ENCODE results near the gene EGF. TPM values are rescaled to one million over a fixed set of nuclear protein-coding genes. Genes with fewer than 3 reads are reported as not detected.

Gene EGF
- total RNA-seq, 1 experiment from 2014 or later = not detected

DNA sequence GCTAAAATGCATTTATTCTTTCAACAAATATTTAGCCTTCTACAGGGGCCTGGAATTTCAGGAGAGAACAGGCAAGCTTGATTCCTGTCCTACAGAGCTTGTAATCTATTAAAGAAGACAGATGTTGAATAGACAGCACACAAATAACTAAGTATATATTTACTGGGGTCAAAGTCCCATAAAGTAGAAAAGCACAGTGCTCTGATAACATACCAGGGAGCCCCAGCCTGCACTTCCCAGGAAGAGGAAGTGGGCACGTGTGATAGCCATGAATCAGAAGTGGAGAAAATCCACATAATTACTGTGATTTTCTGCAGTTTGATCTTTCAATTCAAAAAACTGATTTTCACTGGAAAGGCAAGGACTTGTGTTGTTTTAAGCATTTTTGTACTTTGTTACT lies 129.1 kb downstream of the EGF start:
- H3K36me3 ChIP-seq (ENCODE audit: control insufficient read depth, insufficient read depth, low read length) = no peaks in the 10 kb centered on the region
- ATAC-seq = no peak
- in situ Hi-C loops (cut with HindIII; ENCODE audit: low pct_unique_long_range_greater_than_20kb, low sequenced_read_pairs) = no loop called here
- no peak overlapping the region for H3K4me3 ChIP-seq (ENCODE audit: low read depth in 2 of 2, low read length in 2 of 2)
- H3K27ac ChIP-seq (ENCODE audit: low read length) = no peak overlapping the region
- no peaks in the 10 kb centered on the region for H3K27me3 ChIP-seq (ENCODE audit: control insufficient read depth, insufficient read depth, low read length)
- ChIA-PET POLR2A (no interaction called here), CTCF (no interaction called here)
- H3K4me1 ChIP-seq (ENCODE audit: control insufficient read depth, insufficient read depth, low read length) = no peaks in the 10 kb centered on the region
- TF ChIP-seq CTCF (IDR thresholded peaks at IDR 0.05) (no peak), TCF7L2 (IDR thresholded peaks at IDR 0.05; ENCODE audit: low read depth, low read length) (no peak), SIN3A (IDR thresholded peaks at IDR 0.05; ENCODE audit: borderline replicate concordance, insufficient read depth, low read depth, low read length) (no peak), POLR2AphosphoS5 (IDR thresholded peaks at IDR 0.05; ENCODE audit: low read depth, low read length) (no peak)
- TF ChIP-seq, protein P1, sequence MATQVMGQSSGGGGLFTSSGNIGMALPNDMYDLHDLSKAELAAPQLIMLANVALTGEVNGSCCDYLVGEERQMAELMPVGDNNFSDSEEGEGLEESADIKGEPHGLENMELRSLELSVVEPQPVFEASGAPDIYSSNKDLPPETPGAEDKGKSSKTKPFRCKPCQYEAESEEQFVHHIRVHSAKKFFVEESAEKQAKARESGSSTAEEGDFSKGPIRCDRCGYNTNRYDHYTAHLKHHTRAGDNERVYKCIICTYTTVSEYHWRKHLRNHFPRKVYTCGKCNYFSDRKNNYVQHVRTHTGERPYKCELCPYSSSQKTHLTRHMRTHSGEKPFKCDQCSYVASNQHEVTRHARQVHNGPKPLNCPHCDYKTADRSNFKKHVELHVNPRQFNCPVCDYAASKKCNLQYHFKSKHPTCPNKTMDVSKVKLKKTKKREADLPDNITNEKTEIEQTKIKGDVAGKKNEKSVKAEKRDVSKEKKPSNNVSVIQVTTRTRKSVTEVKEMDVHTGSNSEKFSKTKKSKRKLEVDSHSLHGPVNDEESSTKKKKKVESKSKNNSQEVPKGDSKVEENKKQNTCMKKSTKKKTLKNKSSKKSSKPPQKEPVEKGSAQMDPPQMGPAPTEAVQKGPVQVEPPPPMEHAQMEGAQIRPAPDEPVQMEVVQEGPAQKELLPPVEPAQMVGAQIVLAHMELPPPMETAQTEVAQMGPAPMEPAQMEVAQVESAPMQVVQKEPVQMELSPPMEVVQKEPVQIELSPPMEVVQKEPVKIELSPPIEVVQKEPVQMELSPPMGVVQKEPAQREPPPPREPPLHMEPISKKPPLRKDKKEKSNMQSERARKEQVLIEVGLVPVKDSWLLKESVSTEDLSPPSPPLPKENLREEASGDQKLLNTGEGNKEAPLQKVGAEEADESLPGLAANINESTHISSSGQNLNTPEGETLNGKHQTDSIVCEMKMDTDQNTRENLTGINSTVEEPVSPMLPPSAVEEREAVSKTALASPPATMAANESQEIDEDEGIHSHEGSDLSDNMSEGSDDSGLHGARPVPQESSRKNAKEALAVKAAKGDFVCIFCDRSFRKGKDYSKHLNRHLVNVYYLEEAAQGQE (IDR thresholded peaks at IDR 0.05; ENCODE audit: insufficient read depth in 1 of 2, low read depth in 2 of 2, low read length in 1 of 2) = no peak
- no peak for DNase-seq (ENCODE audit: low read depth, low spot score)
- BruUV-seq (replicated peaks) = no TSS peak
- intact Hi-C loops (cut with micrococcal nuclease; ENCODE audit: unreplicated experiment) = no loop called here
- no peaks in the 10 kb centered on the region for H3K9me3 ChIP-seq (ENCODE audit: control insufficient read depth, insufficient read depth, low read depth, low read length)

DNA sequence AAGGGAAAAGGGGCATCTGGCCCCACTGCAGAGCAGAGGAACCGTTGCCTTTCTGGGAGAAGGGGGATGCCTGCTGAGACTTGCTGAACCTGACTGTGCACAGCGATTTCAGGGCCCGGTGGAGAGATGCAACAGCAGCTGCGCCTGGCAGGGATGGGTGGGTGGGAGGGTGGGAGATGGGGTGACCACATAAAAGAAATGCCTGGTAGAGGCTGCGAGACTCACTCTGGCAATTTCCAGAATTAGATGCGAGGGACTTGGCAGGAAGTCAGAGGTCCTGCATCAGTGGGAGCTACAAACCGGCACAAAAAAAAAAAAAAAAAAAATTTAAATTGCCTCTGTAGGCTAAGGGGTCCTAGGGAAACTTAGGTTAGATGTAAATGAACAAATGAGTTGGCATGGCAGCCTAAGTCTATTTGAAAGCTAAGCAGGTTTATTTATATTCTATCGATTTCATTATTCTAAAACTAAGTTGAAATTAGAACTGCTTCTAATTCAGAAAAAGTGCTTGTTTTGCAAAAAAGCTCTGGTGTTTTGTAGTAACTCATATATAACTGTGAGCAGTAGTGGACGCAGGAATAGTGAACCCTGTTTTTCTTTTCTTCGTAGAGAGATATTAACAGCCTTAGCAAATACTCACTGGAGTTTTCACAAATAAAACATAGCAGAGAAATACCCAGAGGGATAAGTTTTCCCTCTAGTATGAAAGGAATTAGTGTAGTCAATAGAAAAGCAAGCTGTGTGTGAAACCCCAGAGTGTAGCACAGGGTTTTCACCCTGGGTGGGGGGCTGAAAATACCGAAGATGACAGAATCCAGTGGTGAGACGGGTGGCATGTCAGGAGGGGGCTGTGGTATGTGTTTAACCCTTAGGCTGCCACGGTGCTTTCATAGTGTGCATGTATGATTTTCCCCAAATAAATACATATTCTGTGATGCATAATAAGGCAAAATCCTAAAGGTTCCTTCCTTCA lies 130.1 kb downstream of the EGF start:
- Histone ChIP-seq H3K27me3 (ENCODE audit: control insufficient read depth, insufficient read depth, low read length) (no peaks in the 10 kb centered on the region), H3K27ac (ENCODE audit: low read length) (no peak overlapping the region), H3K36me3 (ENCODE audit: control insufficient read depth, insufficient read depth, low read length) (no peaks in the 10 kb centered on the region), H3K4me3 (ENCODE audit: low read depth in 2 of 2, low read length in 2 of 2) (no peak overlapping the region), H3K4me1 (ENCODE audit: control insufficient read depth, insufficient read depth, low read length) (no peaks in the 10 kb centered on the region), H3K9me3 (ENCODE audit: control insufficient read depth, insufficient read depth, low read depth, low read length) (no peaks in the 10 kb centered on the region)
- DNase-seq (ENCODE audit: low read depth, low spot score) (no peak), ATAC-seq (no peak)
- TF ChIP-seq TCF7L2 (IDR thresholded peaks at IDR 0.05; ENCODE audit: low read depth, low read length) = no peak
- no peak for TF ChIP-seq CTCF (IDR thresholded peaks at IDR 0.05)
- TF ChIP-seq POLR2AphosphoS5 (IDR thresholded peaks at IDR 0.05; ENCODE audit: low read depth, low read length) = no peak
- ChIA-PET POLR2A (no interaction called here), CTCF (no interaction called here)
- intact Hi-C loops (cut with micrococcal nuclease; ENCODE audit: unreplicated experiment) = no loop called here
- in situ Hi-C loops (cut with HindIII; ENCODE audit: low pct_unique_long_range_greater_than_20kb, low sequenced_read_pairs) = no loop called here
- no TSS peak for BruUV-seq (replicated peaks)
